Measurements from ENCODE around the gene SHISA5. TPM values are rescaled to one million over a fixed set of nuclear protein-coding genes. Genes with fewer than 3 reads are reported as not detected.

SHISA5 gene
- polyA plus RNA-seq, 1 experiment = 217 TPM

- no peaks in the 10 kb centered on the region for H3K27me3 ChIP-seq (ENCODE audit: control insufficient read depth, insufficient read depth, low read length)
- ChIA-PET CTCF (interaction anchor here (1.0 kb wide), 1 partner anchor 24 kb away, joined by 3 read pairs; no protein-coding TSS in a partner anchor), POLR2A (no interaction called here)
- TF ChIP-seq CTCF (IDR thresholded peaks at IDR 0.05; ENCODE audit: insufficient read depth, low read depth, low read length) = no peak
- peaks cover 20% of the 10 kb centered on the region for H3K36me3 ChIP-seq (ENCODE audit: control insufficient read depth, insufficient read depth, low read length)
- no peak overlapping the region for H3K4me3 ChIP-seq (ENCODE audit: low read depth, low read length)
- DNase-seq (ENCODE audit: low read depth) = no peak
Observed at GRCh38 chr3:48460517-48460902, 43.5 kb downstream of the SHISA5 start.

- Histone ChIP-seq H3K27me3 (ENCODE audit: control insufficient read depth, insufficient read depth, low read length) (no peaks in the 10 kb centered on the region), H3K4me3 (ENCODE audit: low read depth, low read length) (no peak overlapping the region), H3K36me3 (ENCODE audit: control insufficient read depth, insufficient read depth, low read length) (peaks cover 21% of the 10 kb centered on the region)
- no peak for DNase-seq (ENCODE audit: low read depth)
- ChIA-PET POLR2A (no interaction called here), CTCF (interaction anchor here (1.0 kb wide), 1 partner anchor 24 kb away, joined by 3 read pairs; no protein-coding TSS in a partner anchor)
- no peak for TF ChIP-seq CTCF (IDR thresholded peaks at IDR 0.05; ENCODE audit: insufficient read depth, low read depth, low read length)
Observed at GRCh38 chr3:48459773-48460516, 44.0 kb downstream of the SHISA5 start.

GRCh38 chr3:48459331-48459730, 44.6 kb downstream of the SHISA5 start:
- H3K27me3 ChIP-seq (ENCODE audit: control insufficient read depth, insufficient read depth, low read length) = no peaks in the 10 kb centered on the region
- DNase-seq (ENCODE audit: low read depth) = no peak
- CTCF ChIA-PET = no interaction called here
- no peak for TF ChIP-seq CTCF (IDR thresholded peaks at IDR 0.05; ENCODE audit: insufficient read depth, low read depth, low read length)
- no peak overlapping the region for H3K4me3 ChIP-seq (ENCODE audit: low read depth, low read length)
- POLR2A ChIA-PET = no interaction called here
- peaks cover 19% of the 10 kb centered on the region for H3K36me3 ChIP-seq (ENCODE audit: control insufficient read depth, insufficient read depth, low read length)

- Histone ChIP-seq H3K4me3 (ENCODE audit: low read depth, low read length) (no peak overlapping the region), H3K27me3 (ENCODE audit: control insufficient read depth, insufficient read depth, low read length) (no peaks in the 10 kb centered on the region), H3K36me3 (ENCODE audit: control insufficient read depth, insufficient read depth, low read length) (peaks cover 20% of the 10 kb centered on the region)
- POLR2A ChIA-PET = no interaction called here
- CTCF ChIA-PET = interaction anchor here (0.6 to 0.7 kb wide), 3 partner anchors 21 to 201 kb away, joined by 3 read pairs; no protein-coding TSS in a partner anchor
- DNase-seq (ENCODE audit: low read depth) = no peak
- TF ChIP-seq CTCF (IDR thresholded peaks at IDR 0.05; ENCODE audit: insufficient read depth, low read depth, low read length) = no peak
Observed at GRCh38 chr3:48456456-48456855, 47.5 kb downstream of the SHISA5 start.

- DNase-seq (ENCODE audit: low read depth) = no peak
- no peaks in the 10 kb centered on the region for H3K27me3 ChIP-seq (ENCODE audit: control insufficient read depth, insufficient read depth, low read length)
- ChIA-PET POLR2A (no interaction called here), CTCF (interaction anchor here (0.5 to 1.6 kb wide), 5 partner anchors 12 to 302 kb away, joined by 3 to 5 read pairs (median 3); partner anchors contain the start of genes CCDC51 and TMA7)
- H3K4me3 ChIP-seq (ENCODE audit: low read depth, low read length) = no peak overlapping the region
- TF ChIP-seq CTCF (IDR thresholded peaks at IDR 0.05; ENCODE audit: insufficient read depth, low read depth, low read length) = no peak
- H3K36me3 ChIP-seq (ENCODE audit: control insufficient read depth, insufficient read depth, low read length) = peaks cover 6% of the 10 kb centered on the region
Observed at GRCh38 chr3:48451270-48451669, 52.7 kb downstream of the SHISA5 start.
